OCI-LY7 (cell line): ENCODE data around the gene EFNA4.

Source experiments
- EZH2phosphoT487 ChIP-seq: fragments of 200-600 bp; sonication (generic); IDR thresholded peaks from 2 replicates; pipeline ENCODE4 v1.6.1; 2018; ENCODE audit warnings: low read depth, borderline replicate concordance, mild to moderate bottlenecking, mixed run types, antibody characterized with exemption, low read length, moderate library complexity, mixed read lengths
- TF ChIP-seq, protein P1 (sequence below): fragments of 200-600 bp; sonication (generic); conservative IDR thresholded peaks from 2 replicates; pipeline ENCODE4 v1.5.1; 2014; ENCODE audit warnings: mild to moderate bottlenecking, antibody characterized with exemption, low read length, moderate library complexity, mixed read lengths

DNA sequence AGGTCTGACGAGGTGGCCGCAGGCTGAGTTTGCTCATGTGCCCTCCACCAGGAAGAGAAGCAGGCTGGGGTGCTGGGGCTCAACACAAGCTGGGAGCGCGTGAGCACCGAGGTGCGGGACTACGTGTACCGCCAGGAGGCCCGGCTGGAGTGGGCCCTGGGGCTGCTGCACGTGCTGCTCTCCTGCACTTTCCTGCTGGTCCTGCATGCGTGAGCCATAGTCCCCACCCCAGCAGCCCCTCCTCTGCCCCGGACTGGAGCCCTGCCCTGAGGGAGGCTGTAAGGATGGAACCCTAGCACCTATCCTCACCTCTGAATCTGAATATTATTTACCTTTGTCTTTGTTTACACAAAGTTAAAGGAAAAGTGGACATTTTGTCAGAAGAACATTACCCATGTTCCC is 20.2 kb upstream of the EFNA4 start:
- TF ChIP-seq, protein P1, sequence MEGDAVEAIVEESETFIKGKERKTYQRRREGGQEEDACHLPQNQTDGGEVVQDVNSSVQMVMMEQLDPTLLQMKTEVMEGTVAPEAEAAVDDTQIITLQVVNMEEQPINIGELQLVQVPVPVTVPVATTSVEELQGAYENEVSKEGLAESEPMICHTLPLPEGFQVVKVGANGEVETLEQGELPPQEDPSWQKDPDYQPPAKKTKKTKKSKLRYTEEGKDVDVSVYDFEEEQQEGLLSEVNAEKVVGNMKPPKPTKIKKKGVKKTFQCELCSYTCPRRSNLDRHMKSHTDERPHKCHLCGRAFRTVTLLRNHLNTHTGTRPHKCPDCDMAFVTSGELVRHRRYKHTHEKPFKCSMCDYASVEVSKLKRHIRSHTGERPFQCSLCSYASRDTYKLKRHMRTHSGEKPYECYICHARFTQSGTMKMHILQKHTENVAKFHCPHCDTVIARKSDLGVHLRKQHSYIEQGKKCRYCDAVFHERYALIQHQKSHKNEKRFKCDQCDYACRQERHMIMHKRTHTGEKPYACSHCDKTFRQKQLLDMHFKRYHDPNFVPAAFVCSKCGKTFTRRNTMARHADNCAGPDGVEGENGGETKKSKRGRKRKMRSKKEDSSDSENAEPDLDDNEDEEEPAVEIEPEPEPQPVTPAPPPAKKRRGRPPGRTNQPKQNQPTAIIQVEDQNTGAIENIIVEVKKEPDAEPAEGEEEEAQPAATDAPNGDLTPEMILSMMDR, result no peak
- TF ChIP-seq EZH2phosphoT487, result no peak
